Measurements from ENCODE around the gene RNF150. TPM values are rescaled to one million over a fixed set of nuclear protein-coding genes. Genes with fewer than 3 reads are reported as not detected.

Gene RNF150
- total and polyA plus RNA-seq, 2 of the 8 experiments (the other 6 are each of a cell fraction or from before 2014, with no cell fraction given), result 3.4 to 4.8 TPM

DNA sequence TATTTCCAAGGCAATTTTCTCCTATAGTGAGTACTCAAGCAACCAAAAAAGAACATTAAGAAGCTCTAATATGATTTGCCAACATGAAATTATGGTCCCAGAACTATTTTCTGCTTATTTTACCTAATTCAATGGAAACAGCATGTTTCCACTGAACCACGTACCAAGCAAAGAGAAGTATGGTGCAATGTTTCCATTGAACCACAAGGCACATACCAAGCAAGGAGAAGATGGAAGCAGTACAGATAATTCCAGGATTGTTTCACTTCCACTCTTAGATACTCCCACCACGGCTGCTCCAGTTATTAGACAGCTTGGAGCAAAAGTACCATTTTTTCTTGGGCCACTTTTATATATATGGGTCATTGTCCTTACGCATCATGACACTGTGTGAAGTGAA lies 164.9 kb downstream of the RNF150 start (continued):
- TF ChIP-seq TAF1 (IDR thresholded peaks at IDR 0.05; ENCODE audit: low read depth, low read length) (no peak), ASH2L (IDR thresholded peaks at IDR 0.05; ENCODE audit: low read length) (no peak), ZNF274 (IDR thresholded peaks at IDR 0.05; ENCODE audit: borderline replicate concordance, extremely low read depth, low read length) (no peak), CHD2 (IDR thresholded peaks at IDR 0.05; ENCODE audit: low read length) (no peak)
- TF ChIP-seq, protein P1, sequence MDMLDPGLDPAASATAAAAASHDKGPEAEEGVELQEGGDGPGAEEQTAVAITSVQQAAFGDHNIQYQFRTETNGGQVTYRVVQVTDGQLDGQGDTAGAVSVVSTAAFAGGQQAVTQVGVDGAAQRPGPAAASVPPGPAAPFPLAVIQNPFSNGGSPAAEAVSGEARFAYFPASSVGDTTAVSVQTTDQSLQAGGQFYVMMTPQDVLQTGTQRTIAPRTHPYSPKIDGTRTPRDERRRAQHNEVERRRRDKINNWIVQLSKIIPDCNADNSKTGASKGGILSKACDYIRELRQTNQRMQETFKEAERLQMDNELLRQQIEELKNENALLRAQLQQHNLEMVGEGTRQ (IDR thresholded peaks at IDR 0.05; ENCODE audit: low read length), result no peak

All from H1 (cell line).